ENCODE measurements around the gene SANBR.

The SANBR gene

DNA sequence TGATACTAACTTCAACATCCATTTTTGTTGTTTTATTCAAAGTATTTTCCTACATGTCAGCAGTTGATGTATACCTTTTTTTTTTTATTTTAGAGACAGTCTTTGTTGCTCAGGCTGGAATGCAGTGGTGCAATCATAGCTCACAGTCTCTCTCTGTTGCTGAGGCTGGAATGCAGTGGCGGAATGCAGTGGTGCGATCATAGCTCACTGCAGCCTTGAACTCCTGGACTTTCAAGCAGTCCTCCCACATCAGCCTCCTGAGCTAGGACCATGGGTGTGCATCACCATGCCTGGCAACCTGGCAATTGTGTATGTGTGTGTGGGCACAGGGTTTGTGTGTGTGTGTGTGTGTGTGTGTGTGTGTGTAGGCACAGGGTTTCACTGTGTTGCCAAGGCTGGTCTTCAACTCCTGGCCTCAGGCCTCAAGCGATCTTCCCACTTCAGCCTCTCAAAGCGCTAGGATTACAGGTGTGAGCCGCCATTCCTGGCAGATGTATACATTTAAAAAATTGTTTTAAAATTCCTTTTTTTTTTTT is 24.8 kb downstream of the SANBR start:
- DNase-seq (ENCODE audit: low spot score): no peak

DNA sequence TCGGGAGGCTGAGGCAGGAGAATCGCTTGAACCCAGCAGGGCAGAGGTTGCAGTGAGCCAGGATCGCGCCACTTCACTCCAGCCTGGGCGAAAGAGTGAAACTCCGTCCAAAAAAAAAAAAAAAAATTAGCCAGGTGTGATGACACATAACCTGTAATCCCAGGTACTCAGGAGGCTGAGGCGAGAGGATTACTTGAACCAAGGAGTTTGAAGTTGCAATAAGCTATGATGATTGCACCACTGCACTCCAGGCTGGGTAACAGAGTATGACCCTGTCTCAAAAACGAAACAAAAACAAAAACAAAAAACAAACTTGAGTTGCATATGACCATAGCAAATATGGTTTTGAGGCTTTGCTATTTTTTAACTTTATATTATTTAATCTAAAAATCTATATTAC is 25.8 kb downstream of the SANBR start:
- DNase-seq (ENCODE audit: low spot score): no peak

DNA sequence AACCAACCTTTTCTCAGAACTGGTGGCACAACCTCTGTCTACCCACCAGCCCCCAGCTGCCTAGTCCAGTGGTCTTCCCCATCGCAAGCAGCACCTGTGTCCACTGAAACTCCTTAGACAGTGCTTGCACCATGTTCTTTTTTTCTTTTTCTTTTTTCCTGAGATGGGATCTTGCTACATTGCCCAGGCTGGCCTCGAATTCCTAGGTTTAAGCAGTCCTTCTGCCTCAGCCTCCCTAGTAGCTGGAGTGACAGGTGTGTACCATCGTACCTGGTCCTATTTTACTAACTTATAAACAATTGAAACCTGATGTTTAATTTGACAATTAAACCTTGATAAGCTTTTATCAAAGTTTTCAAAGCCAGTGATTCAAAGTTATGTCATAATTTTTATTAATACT is 30.8 kb downstream of the SANBR start:
- no peak for DNase-seq (ENCODE audit: low spot score)

DNA sequence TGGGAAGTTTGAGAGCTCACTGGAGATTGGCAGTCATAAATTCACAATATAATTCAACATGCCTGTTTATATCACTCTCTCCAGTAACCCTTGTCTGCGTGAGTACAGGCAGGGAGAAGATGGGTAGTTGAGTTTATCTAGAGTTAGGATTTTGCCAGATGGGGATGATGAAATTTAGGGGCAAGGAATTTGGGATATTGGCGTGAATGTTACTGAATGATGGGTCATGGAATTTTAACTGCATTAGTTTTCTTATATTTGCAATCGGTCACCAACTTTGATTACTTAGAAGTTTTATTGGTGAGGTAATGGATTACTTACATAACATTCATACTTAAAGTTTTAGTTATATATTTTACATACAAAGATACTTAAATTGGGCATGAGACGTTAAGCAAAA is 35.1 kb downstream of the SANBR start:
- no peak for DNase-seq (ENCODE audit: low spot score)

DNA sequence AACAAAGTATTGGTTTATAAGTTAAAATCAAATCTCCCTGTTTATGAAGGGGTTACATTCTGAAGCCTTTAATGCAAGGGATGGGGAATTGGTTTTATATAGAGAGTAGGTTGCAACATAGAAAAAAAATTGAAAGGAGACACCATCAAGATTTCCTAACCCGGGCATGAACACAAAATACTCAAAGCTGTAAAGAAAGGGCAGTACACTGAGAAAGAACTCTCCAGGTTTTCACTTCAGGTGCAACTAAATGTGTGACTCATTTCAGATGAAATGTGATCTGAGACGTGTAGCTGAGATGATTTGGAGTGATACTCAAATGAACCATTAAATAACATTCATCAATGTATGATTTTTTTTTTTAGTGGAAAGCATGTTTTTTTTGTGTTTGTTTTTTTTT is 43.6 kb downstream of the SANBR start:
- DNase-seq (ENCODE audit: low spot score): no peak

DNA sequence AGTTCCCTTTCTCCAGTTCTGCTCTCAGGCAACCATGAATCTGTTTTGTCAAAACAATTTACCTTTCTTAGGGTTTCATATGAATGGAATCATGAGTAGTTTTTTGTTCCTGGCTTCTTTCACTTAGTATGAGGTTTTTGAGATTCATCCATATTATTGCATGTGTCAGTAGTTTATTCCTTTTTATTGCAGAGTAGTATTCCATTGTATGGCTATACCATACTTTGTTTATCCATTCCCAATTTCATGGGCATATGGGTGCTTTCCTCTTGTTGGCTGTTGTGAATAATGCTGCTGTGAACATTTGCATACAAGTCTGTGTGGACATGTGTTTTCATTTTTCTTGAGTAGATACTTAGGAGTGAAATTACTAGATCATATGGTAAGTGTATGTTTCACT is 46.0 kb downstream of the SANBR start:
- DNase-seq (ENCODE audit: low spot score): no peak

DNA sequence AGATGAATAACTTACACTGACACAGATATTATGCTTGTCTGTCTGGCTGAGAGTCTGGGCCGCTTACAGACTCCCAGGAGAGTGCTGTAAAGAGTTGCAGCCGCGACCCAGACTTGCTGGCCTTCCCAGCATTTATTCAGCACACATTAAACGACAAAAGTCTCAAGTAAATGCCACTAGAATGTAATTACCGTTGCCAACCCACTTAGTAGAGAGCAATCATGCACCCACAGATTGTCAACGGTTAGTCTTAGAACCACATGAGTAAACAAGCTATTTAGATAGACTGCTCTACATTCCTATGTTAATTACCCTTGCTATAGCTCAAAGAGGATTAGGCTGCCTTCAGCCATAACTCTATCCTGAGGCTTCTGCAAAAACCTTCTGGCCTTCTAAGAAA is 48.5 kb downstream of the SANBR start:
- peak; percentile 82 for DNase-seq (ENCODE audit: low spot score)

Data from SW480 (cell line).